ENCODE measurements around the gene PTPN14.

DNA sequence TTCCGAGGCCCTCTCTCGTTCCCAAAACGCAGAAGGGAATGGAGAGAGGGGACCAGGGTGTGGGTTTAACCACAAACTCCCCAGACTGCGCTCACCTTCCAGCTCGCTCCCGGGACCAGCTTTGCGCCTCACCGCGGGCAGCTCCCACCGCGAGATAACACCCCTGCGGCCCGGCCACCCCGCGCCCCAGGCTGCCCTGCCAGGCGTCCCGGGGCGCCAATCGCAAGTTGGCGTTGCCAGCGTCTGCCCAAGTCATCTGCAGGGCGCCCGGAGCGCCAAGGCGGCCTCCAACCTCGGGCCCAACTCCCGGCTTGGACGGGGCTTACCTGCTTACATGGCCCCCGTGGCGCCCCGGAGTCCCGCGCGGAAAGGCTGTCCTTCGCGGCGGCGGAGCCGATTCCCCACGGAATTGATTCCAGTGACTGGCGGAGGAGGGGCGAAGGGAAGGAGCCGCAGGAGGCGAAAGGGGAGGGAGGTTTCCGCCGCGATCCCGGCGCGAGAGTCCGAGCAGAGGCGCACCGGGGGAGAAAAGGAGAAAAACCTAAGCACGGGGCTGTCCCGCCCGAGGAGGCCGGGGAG lies 456 bp downstream of the PTPN14 start:
- no peak for TF ChIP-seq EZH2 (IDR thresholded peaks at IDR 0.05; ENCODE audit: borderline replicate concordance, low read depth, low read length, severe bottlenecking)
- TF ChIP-seq, protein P1, sequence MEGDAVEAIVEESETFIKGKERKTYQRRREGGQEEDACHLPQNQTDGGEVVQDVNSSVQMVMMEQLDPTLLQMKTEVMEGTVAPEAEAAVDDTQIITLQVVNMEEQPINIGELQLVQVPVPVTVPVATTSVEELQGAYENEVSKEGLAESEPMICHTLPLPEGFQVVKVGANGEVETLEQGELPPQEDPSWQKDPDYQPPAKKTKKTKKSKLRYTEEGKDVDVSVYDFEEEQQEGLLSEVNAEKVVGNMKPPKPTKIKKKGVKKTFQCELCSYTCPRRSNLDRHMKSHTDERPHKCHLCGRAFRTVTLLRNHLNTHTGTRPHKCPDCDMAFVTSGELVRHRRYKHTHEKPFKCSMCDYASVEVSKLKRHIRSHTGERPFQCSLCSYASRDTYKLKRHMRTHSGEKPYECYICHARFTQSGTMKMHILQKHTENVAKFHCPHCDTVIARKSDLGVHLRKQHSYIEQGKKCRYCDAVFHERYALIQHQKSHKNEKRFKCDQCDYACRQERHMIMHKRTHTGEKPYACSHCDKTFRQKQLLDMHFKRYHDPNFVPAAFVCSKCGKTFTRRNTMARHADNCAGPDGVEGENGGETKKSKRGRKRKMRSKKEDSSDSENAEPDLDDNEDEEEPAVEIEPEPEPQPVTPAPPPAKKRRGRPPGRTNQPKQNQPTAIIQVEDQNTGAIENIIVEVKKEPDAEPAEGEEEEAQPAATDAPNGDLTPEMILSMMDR (IDR thresholded peaks at IDR 0.05; ENCODE audit: borderline replicate concordance, extremely low read depth, low read length, poor library complexity, severe bottlenecking), result no peak
